Measurements from ENCODE around the gene SPHK1.

The SPHK1 gene

GRCh38 chr17:76365256-76365903, 19.0 kb upstream of the SPHK1 start:
- no peak overlapping the region for H3K27ac ChIP-seq (ENCODE audit: low read length)
- H3K9me3 ChIP-seq (ENCODE audit: control insufficient read depth in 2 of 2, low read length in 2 of 2): no peaks in the 10 kb centered on the region
- no peaks in the 10 kb centered on the region for H3K27me3 ChIP-seq (ENCODE audit: control insufficient read depth in 1 of 2, insufficient read depth in 2 of 2, low read length in 2 of 2)
- H3K36me3 ChIP-seq (ENCODE audit: control insufficient read depth in 2 of 2, insufficient read depth in 2 of 2, low read length in 2 of 2): no peaks in the 10 kb centered on the region
- H3K4me3 ChIP-seq (ENCODE audit: low read length in 2 of 2): no peak overlapping the region
- peaks cover 8% of the 10 kb centered on the region for H3K4me1 ChIP-seq (ENCODE audit: control insufficient read depth, insufficient read depth, low read length)
- no peak overlapping the region for H3K9ac ChIP-seq (ENCODE audit: low read length in 2 of 2)

- Histone ChIP-seq H3K27ac (ENCODE audit: low read length) (no peak overlapping the region), H3K9ac (ENCODE audit: low read length in 2 of 2) (no peak overlapping the region), H3K4me1 (ENCODE audit: control insufficient read depth, insufficient read depth, low read length) (peaks cover 8% of the 10 kb centered on the region), H3K36me3 (ENCODE audit: control insufficient read depth in 2 of 2, insufficient read depth in 2 of 2, low read length in 2 of 2) (no peaks in the 10 kb centered on the region), H3K27me3 (ENCODE audit: control insufficient read depth in 1 of 2, insufficient read depth in 2 of 2, low read length in 2 of 2) (no peaks in the 10 kb centered on the region), H3K9me3 (ENCODE audit: control insufficient read depth in 2 of 2, low read length in 2 of 2) (no peaks in the 10 kb centered on the region), H3K4me3 (ENCODE audit: low read length in 2 of 2) (no peak overlapping the region)
Observed at GRCh38 chr17:76366247-76366646, 18.2 kb upstream of the SPHK1 start.

GRCh38 chr17:76367642-76368041, 16.8 kb upstream of the SPHK1 start:
- Histone ChIP-seq H3K27ac (ENCODE audit: low read length) (no peak overlapping the region), H3K36me3 (ENCODE audit: control insufficient read depth in 2 of 2, insufficient read depth in 2 of 2, low read length in 2 of 2) (no peaks in the 10 kb centered on the region), H3K9ac (ENCODE audit: low read length in 2 of 2) (no peak overlapping the region), H3K9me3 (ENCODE audit: control insufficient read depth in 2 of 2, low read length in 2 of 2) (no peaks in the 10 kb centered on the region), H3K27me3 (ENCODE audit: control insufficient read depth in 1 of 2, insufficient read depth in 2 of 2, low read length in 2 of 2) (no peaks in the 10 kb centered on the region), H3K4me1 (ENCODE audit: control insufficient read depth, insufficient read depth, low read length) (peaks cover 2% of the 10 kb centered on the region), H3K4me3 (ENCODE audit: low read length in 2 of 2) (no peak overlapping the region)

GRCh38 chr17:76368545-76368944, 15.9 kb upstream of the SPHK1 start:
- H3K9ac ChIP-seq (ENCODE audit: low read length in 2 of 2): no peak overlapping the region
- no peaks in the 10 kb centered on the region for H3K36me3 ChIP-seq (ENCODE audit: control insufficient read depth in 2 of 2, insufficient read depth in 2 of 2, low read length in 2 of 2)
- no peaks in the 10 kb centered on the region for H3K9me3 ChIP-seq (ENCODE audit: control insufficient read depth in 2 of 2, low read length in 2 of 2)
- no peak overlapping the region for H3K27ac ChIP-seq (ENCODE audit: low read length)
- no peak overlapping the region for H3K4me3 ChIP-seq (ENCODE audit: low read length in 2 of 2)
- H3K4me1 ChIP-seq (ENCODE audit: control insufficient read depth, insufficient read depth, low read length): peaks cover 2% of the 10 kb centered on the region
- no peaks in the 10 kb centered on the region for H3K27me3 ChIP-seq (ENCODE audit: control insufficient read depth in 1 of 2, insufficient read depth in 2 of 2, low read length in 2 of 2)

GRCh38 chr17:76369379-76369778, 15.0 kb upstream of the SPHK1 start:
- H3K9me3 ChIP-seq (ENCODE audit: control insufficient read depth in 2 of 2, low read length in 2 of 2): no peaks in the 10 kb centered on the region
- H3K4me3 ChIP-seq (ENCODE audit: low read length in 2 of 2): no peak overlapping the region
- H3K4me1 ChIP-seq (ENCODE audit: control insufficient read depth, insufficient read depth, low read length): peaks cover 2% of the 10 kb centered on the region
- no peak overlapping the region for H3K9ac ChIP-seq (ENCODE audit: low read length in 2 of 2)
- H3K36me3 ChIP-seq (ENCODE audit: control insufficient read depth in 2 of 2, insufficient read depth in 2 of 2, low read length in 2 of 2): no peaks in the 10 kb centered on the region
- H3K27ac ChIP-seq (ENCODE audit: low read length): no peak overlapping the region
- H3K27me3 ChIP-seq (ENCODE audit: control insufficient read depth in 1 of 2, insufficient read depth in 2 of 2, low read length in 2 of 2): no peaks in the 10 kb centered on the region

- Histone ChIP-seq H3K27me3 (ENCODE audit: control insufficient read depth in 1 of 2, insufficient read depth in 2 of 2, low read length in 2 of 2) (no peaks in the 10 kb centered on the region), H3K9ac (ENCODE audit: low read length in 2 of 2) (no peak overlapping the region), H3K36me3 (ENCODE audit: control insufficient read depth in 2 of 2, insufficient read depth in 2 of 2, low read length in 2 of 2) (no peaks in the 10 kb centered on the region), H3K4me1 (ENCODE audit: control insufficient read depth, insufficient read depth, low read length) (peaks cover 2% of the 10 kb centered on the region), H3K9me3 (ENCODE audit: control insufficient read depth in 2 of 2, low read length in 2 of 2) (no peaks in the 10 kb centered on the region), H3K27ac (ENCODE audit: low read length) (no peak overlapping the region), H3K4me3 (ENCODE audit: low read length in 2 of 2) (no peak overlapping the region)
Observed at GRCh38 chr17:76369804-76370203, 14.6 kb upstream of the SPHK1 start.

GRCh38 chr17:76370261-76370993, 14.0 kb upstream of the SPHK1 start:
- H3K27me3 ChIP-seq (ENCODE audit: control insufficient read depth in 1 of 2, insufficient read depth in 2 of 2, low read length in 2 of 2): peaks cover 0 to 2% of the 10 kb centered on the region in 2 donors
- H3K27ac ChIP-seq (ENCODE audit: low read length): no peak overlapping the region
- H3K9ac ChIP-seq (ENCODE audit: low read length in 2 of 2): no peak overlapping the region
- peaks cover 2% of the 10 kb centered on the region for H3K4me1 ChIP-seq (ENCODE audit: control insufficient read depth, insufficient read depth, low read length)
- H3K36me3 ChIP-seq (ENCODE audit: control insufficient read depth in 2 of 2, insufficient read depth in 2 of 2, low read length in 2 of 2): no peaks in the 10 kb centered on the region
- no peak overlapping the region for H3K4me3 ChIP-seq (ENCODE audit: low read length in 2 of 2)
- H3K9me3 ChIP-seq (ENCODE audit: control insufficient read depth in 2 of 2, low read length in 2 of 2): no peaks in the 10 kb centered on the region

GRCh38 chr17:76371656-76372628, 12.5 kb upstream of the SPHK1 start:
- no peak overlapping the region for H3K27ac ChIP-seq (ENCODE audit: low read length)
- H3K36me3 ChIP-seq (ENCODE audit: control insufficient read depth in 2 of 2, insufficient read depth in 2 of 2, low read length in 2 of 2): no peaks in the 10 kb centered on the region
- H3K9me3 ChIP-seq (ENCODE audit: control insufficient read depth in 2 of 2, low read length in 2 of 2): no peaks in the 10 kb centered on the region
- peaks cover 0 to 2% of the 10 kb centered on the region in 2 donors for H3K27me3 ChIP-seq (ENCODE audit: control insufficient read depth in 1 of 2, insufficient read depth in 2 of 2, low read length in 2 of 2)
- no peak overlapping the region for H3K9ac ChIP-seq (ENCODE audit: low read length in 2 of 2)
- peaks cover 8% of the 10 kb centered on the region for H3K4me1 ChIP-seq (ENCODE audit: control insufficient read depth, insufficient read depth, low read length)
- no peak overlapping the region for H3K4me3 ChIP-seq (ENCODE audit: low read length in 2 of 2)

GRCh38 chr17:76376318-76377133, 7.9 kb upstream of the SPHK1 start:
- Histone ChIP-seq H3K4me1 (ENCODE audit: control insufficient read depth, insufficient read depth, low read length) (peaks cover 5% of the 10 kb centered on the region), H3K4me3 (ENCODE audit: low read length in 2 of 2) (no peak overlapping the region), H3K27me3 (ENCODE audit: control insufficient read depth in 1 of 2, insufficient read depth in 2 of 2, low read length in 2 of 2) (peaks cover 0 to 6% of the 10 kb centered on the region in 2 donors), H3K36me3 (ENCODE audit: control insufficient read depth in 2 of 2, insufficient read depth in 2 of 2, low read length in 2 of 2) (no peaks in the 10 kb centered on the region), H3K27ac (ENCODE audit: low read length) (no peak overlapping the region), H3K9ac (ENCODE audit: low read length in 2 of 2) (no peak overlapping the region), H3K9me3 (ENCODE audit: control insufficient read depth in 2 of 2, low read length in 2 of 2) (no peaks in the 10 kb centered on the region)

Measured in stomach smooth muscle (tissue), 2 donors.